Measurements from ENCODE around the gene DNAJB1. TPM values are rescaled to one million over a fixed set of nuclear protein-coding genes. Genes with fewer than 3 reads are reported as not detected.

Gene DNAJB1
- polyA plus RNA-seq, 1 experiment: 88.3 TPM

DNA sequence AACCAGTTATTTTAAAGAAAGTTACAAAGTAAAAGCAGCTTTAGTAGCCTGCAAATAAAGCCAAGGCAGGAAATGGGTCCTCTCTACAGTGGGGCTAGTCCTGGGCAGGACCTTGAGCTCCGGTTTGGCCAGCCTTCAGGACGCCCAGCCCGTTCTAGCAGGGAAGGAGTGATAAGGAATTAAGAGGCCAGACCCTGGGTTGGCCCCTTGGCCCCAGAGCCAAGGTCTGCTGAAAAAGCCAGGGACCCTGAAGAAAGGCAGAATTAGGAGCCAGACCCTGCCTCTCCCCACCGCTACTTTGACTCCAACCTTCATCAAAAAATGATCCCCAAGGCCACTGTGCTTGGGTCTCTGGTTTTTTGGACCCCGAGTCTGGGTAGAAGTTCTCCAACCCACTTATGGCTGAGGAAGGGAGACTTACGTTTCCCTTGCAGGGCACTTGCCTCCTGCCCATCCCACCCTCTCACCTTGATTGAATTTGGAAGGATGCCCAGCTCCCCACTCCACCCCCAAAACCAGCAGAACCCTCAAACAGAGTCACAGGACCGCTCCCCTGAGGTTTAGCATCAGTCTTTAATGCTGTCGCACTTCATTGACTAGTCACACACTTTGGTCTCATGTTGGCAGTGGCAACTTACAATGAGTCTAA lies 3.9 kb downstream of the DNAJB1 start:
- Histone ChIP-seq H3K27me3 (ENCODE audit: control insufficient read depth, insufficient read depth, low read length) (no peaks in the 10 kb centered on the region), H3K27ac (ENCODE audit: low read depth, low read length) (no peak overlapping the region), H3K4me3 (ENCODE audit: low read depth, low read length) (no peak overlapping the region), H3K9me3 (ENCODE audit: control insufficient read depth, insufficient read depth, low read length) (no peaks in the 10 kb centered on the region; the same call in 1 of the 2 replicates)
- POLR2A ChIA-PET: no interaction called here
- CTCF ChIA-PET: interaction anchor here (1.1 to 1.7 kb wide), 2 partner anchors 10 to 34 kb away, joined by 3 to 6 read pairs; no protein-coding TSS in a partner anchor
- DNase-seq (ENCODE audit: low read depth, low spot score): no peak
- TF ChIP-seq CTCF (IDR thresholded peaks at IDR 0.05; ENCODE audit: low read depth, low read length): no peak

DNA sequence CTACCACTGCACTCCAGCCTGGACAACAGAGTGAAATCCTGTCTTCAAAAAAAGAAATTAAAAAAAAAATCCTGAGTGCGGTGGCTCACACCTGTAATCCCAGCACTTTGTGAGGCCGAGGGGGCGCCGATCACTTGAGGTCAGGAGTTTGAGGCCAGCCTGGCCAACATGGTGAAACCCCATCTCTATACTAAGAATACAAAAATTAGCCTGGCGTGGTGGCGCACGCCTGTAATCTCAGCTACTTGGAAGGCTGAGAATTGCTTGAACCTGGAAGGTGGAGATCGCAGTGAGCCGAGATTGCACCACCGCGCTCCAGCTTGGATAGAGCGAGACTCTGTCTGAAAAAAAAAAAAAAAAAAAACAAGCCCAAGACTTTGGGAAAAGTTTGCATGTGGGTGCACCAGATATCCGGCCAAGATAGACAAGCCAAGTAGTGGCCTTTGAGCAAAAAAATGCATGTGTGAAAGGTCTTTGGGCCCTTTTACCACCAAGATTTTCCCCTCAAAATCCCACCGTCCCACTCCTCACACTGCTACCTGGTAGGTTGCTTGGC lies 5.7 kb downstream of the DNAJB1 start:
- no peak for TF ChIP-seq CTCF (IDR thresholded peaks at IDR 0.05; ENCODE audit: low read depth, low read length)
- no peak overlapping the region for H3K27ac ChIP-seq (ENCODE audit: low read depth, low read length)
- no peak for DNase-seq (ENCODE audit: low read depth, low spot score)
- H3K27me3 ChIP-seq (ENCODE audit: control insufficient read depth, insufficient read depth, low read length): no peaks in the 10 kb centered on the region
- CTCF ChIA-PET: no interaction called here
- POLR2A ChIA-PET: interaction anchor here (0.7 kb wide), 1 partner anchor 14 kb away, joined by 10 read pairs; no protein-coding TSS in a partner anchor
- H3K4me3 ChIP-seq (ENCODE audit: low read depth, low read length): no peak overlapping the region
- H3K9me3 ChIP-seq (ENCODE audit: control insufficient read depth, insufficient read depth, low read length): no peaks in the 10 kb centered on the region

- Histone ChIP-seq H3K9me3 (ENCODE audit: control insufficient read depth, insufficient read depth, low read length) (no peaks in the 10 kb centered on the region), H3K27me3 (ENCODE audit: control insufficient read depth, insufficient read depth, low read length) (no peaks in the 10 kb centered on the region), H3K27ac (ENCODE audit: low read depth, low read length) (peak overlapping the region; percentile 78), H3K4me3 (ENCODE audit: low read depth, low read length) (no peak overlapping the region)
- ChIA-PET CTCF (interaction anchor here (0.6 kb wide), 1 partner anchor 24 kb away, joined by 4 read pairs; no protein-coding TSS in a partner anchor), POLR2A (interaction anchor here (0.7 kb wide), 3 partner anchors 8 to 15 kb away, joined by 3 to 4 read pairs (median 3); no protein-coding TSS in a partner anchor)
- no peak for TF ChIP-seq CTCF (IDR thresholded peaks at IDR 0.05; ENCODE audit: low read depth, low read length)
- DNase-seq (ENCODE audit: low read depth, low spot score): no peak
These were observed 7.0 kb downstream of the DNAJB1 start for GRCh38 chr19:14511229-14511593.

- no peaks in the 10 kb centered on the region for H3K27me3 ChIP-seq (ENCODE audit: control insufficient read depth, insufficient read depth, low read length)
- no peaks in the 10 kb centered on the region for H3K9me3 ChIP-seq (ENCODE audit: control insufficient read depth, insufficient read depth, low read length)
- H3K4me3 ChIP-seq (ENCODE audit: low read depth, low read length): no peak overlapping the region
- POLR2A ChIA-PET: interaction anchor here (0.6 to 2.1 kb wide), 6 partner anchors 7 to 103 kb away, joined by 3 to 9 read pairs (median 3); partner anchors contain the start of gene DNAJB1
- peak overlapping the region; percentile 78 for H3K27ac ChIP-seq (ENCODE audit: low read depth, low read length)
- no peak for TF ChIP-seq CTCF (IDR thresholded peaks at IDR 0.05; ENCODE audit: low read depth, low read length)
- CTCF ChIA-PET: interaction anchor here (0.8 to 1.2 kb wide), 2 partner anchors 30 to 374 kb away, joined by 4 to 5 read pairs; partner anchors contain the start of gene ASF1B
- no peak for DNase-seq (ENCODE audit: low read depth, low spot score)
These were observed 7.6 kb downstream of the DNAJB1 start for GRCh38 chr19:14510311-14511228.
